HEK293 (cell line): ENCODE results near the gene EPHA4.

Experiments used
- CTCF ChIA-PET: fragments of 350-600 bp; formaldehyde crosslinking; extraction: SDS; loops from one replicate; lab custom pipeline; 2021; ENCODE audit warnings: antibody characterized with exemption; lab: Yijun Ruan, JAX
- POLR2A ChIA-PET: fragments of 300-600 bp; formaldehyde crosslinking; extraction: SDS; loops from one replicate; lab custom pipeline; 2020; ENCODE audit warnings: antibody characterized with exemption, inconsistent platforms; lab: Yijun Ruan, JAX
- H3K27ac ChIP-seq: fragments of 200-500 bp; sonication (Bioruptor generic); 2 replicates; pipeline ENCODE4 v1.5.1; 2014; ENCODE audit warnings: low read depth, low read length, control low read depth, inconsistent platforms; ENCODE audit errors: extremely low read depth
- H3K36me3 ChIP-seq, 2 experiments: fragments of 200-500 bp in 1 of 2; sonication (Bioruptor generic) in 1 of 2; 1 replicate in 1 of 2; 2 replicates in 1 of 2; pipeline ENCODE4 v1.5.1; 2014 to 2017; ENCODE audit warnings: inconsistent platforms in 2 of 2, low read length in 2 of 2; ENCODE audit not compliant: control insufficient read depth in 2 of 2, insufficient read depth in 1 of 2
- H3K4me1 ChIP-seq: fragments of 200-500 bp; sonication (Bioruptor generic); 2 replicates; pipeline ENCODE4 v1.5.1; 2014; ENCODE audit warnings: mild to moderate bottlenecking, low read length, inconsistent platforms; ENCODE audit not compliant: control insufficient read depth, insufficient read depth
- H3K4me3 ChIP-seq: 2 replicates; pipeline ENCODE4 v1.5.1; 2011; ENCODE audit warnings: low read depth, mild to moderate bottlenecking, control low read depth, low read length, moderate library complexity
- H3K9me3 ChIP-seq: fragments of 200-500 bp; sonication (Bioruptor generic); 2 replicates; pipeline ENCODE4 v1.5.1; 2014; ENCODE audit warnings: low read depth, low read length, inconsistent platforms; ENCODE audit not compliant: control insufficient read depth, insufficient read depth
- EGR2 ChIP-seq: fragments of 450-650 bp; formaldehyde crosslinking; IDR thresholded peaks from 2 replicates; pipeline ENCODE4 v1.5.1; 2016; ENCODE audit warnings: low read depth, missing biosample characterization, missing genetic modification characterization
- GLIS1 ChIP-seq: fragments of 450-650 bp; formaldehyde crosslinking; IDR thresholded peaks from 2 replicates; pipeline ENCODE4 v1.5.1; 2016; ENCODE audit warnings: missing biosample characterization, missing genetic modification characterization
- HIC1 ChIP-seq: fragments of 450-650 bp; formaldehyde crosslinking; IDR thresholded peaks from 2 replicates; pipeline ENCODE4 v1.5.1; 2016; ENCODE audit warnings: missing biosample characterization, missing genetic modification characterization
- KLF16 ChIP-seq: fragments of 450-650 bp; formaldehyde crosslinking; IDR thresholded peaks from 2 replicates; pipeline ENCODE4 v1.5.1; 2017; ENCODE audit warnings: missing biosample characterization, missing genetic modification characterization
- PRDM10 ChIP-seq: fragments of 450-650 bp; formaldehyde crosslinking; IDR thresholded peaks from 2 replicates; pipeline ENCODE4 v1.5.1; 2016; ENCODE audit warnings: missing biosample characterization, missing genetic modification characterization
- TRIM28 ChIP-seq: IDR thresholded peaks from 2 replicates; pipeline ENCODE4 v1.6.1; 2011; ENCODE audit warnings: low read length, control low read depth, borderline replicate concordance
- TSHZ1 ChIP-seq: fragments of 450-650 bp; formaldehyde crosslinking; IDR thresholded peaks from 2 replicates; pipeline ENCODE4 v1.5.1; 2016; ENCODE audit warnings: missing biosample characterization, missing genetic modification characterization, borderline replicate concordance
- ZBTB17 ChIP-seq: fragments of 450-650 bp; formaldehyde crosslinking; IDR thresholded peaks from 2 replicates; pipeline ENCODE4 v1.5.1; 2016; ENCODE audit warnings: missing biosample characterization, missing genetic modification characterization
- ZEB2 ChIP-seq: fragments of 450-650 bp; formaldehyde crosslinking; IDR thresholded peaks from 2 replicates; pipeline ENCODE4 v1.5.1; 2016; ENCODE audit warnings: missing biosample characterization, missing genetic modification characterization
- ZFP3 ChIP-seq: fragments of 450-650 bp; formaldehyde crosslinking; IDR thresholded peaks from 2 replicates; pipeline ENCODE4 v1.5.1; 2016; ENCODE audit warnings: low read depth, missing biosample characterization, missing genetic modification characterization
- ZIC2 ChIP-seq: fragments of 450-650 bp; formaldehyde crosslinking; IDR thresholded peaks from 2 replicates; pipeline ENCODE4 v1.5.1; 2016; ENCODE audit warnings: missing biosample characterization, missing genetic modification characterization
- ZNF175 ChIP-seq: fragments of 450-650 bp; formaldehyde crosslinking; IDR thresholded peaks from 2 replicates; pipeline ENCODE4 v1.5.1; 2016; ENCODE audit warnings: missing biosample characterization, missing genetic modification characterization
- ZNF211 ChIP-seq: fragments of 450-650 bp; formaldehyde crosslinking; IDR thresholded peaks from 2 replicates; pipeline ENCODE4 v1.5.1; 2016; ENCODE audit warnings: low read depth, missing biosample characterization, missing genetic modification characterization
- ZNF311 ChIP-seq: fragments of 450-650 bp; formaldehyde crosslinking; IDR thresholded peaks from 2 replicates; pipeline ENCODE4 v1.5.1; 2017; ENCODE audit warnings: missing biosample characterization, missing genetic modification characterization, borderline replicate concordance
- ZNF362 ChIP-seq: fragments of 450-650 bp; formaldehyde crosslinking; IDR thresholded peaks from 2 replicates; pipeline ENCODE4 v1.5.1; 2016; ENCODE audit warnings: missing biosample characterization, missing genetic modification characterization
- ZNF416 ChIP-seq: fragments of 450-650 bp; formaldehyde crosslinking; IDR thresholded peaks from 2 replicates; pipeline ENCODE4 v1.5.1; 2016; ENCODE audit warnings: missing biosample characterization, missing genetic modification characterization
- ZNF488 ChIP-seq: fragments of 450-650 bp; formaldehyde crosslinking; IDR thresholded peaks from 2 replicates; pipeline ENCODE4 v1.5.1; 2016; ENCODE audit warnings: missing biosample characterization, missing genetic modification characterization
- ZNF585B ChIP-seq: fragments of 450-650 bp; formaldehyde crosslinking; IDR thresholded peaks from 2 replicates; pipeline ENCODE4 v1.5.1; 2016; ENCODE audit warnings: missing biosample characterization, missing genetic modification characterization
- ZNF624 ChIP-seq: fragments of 450-650 bp; formaldehyde crosslinking; IDR thresholded peaks from 2 replicates; pipeline ENCODE4 v1.5.1; 2017; ENCODE audit warnings: missing biosample characterization, missing genetic modification characterization
- ZNF776 ChIP-seq: fragments of 450-650 bp; formaldehyde crosslinking; IDR thresholded peaks from 2 replicates; pipeline ENCODE4 v1.5.0; 2017; ENCODE audit warnings: missing biosample characterization, missing genetic modification characterization, borderline replicate concordance
- ZNF777 ChIP-seq: fragments of 450-650 bp; formaldehyde crosslinking; IDR thresholded peaks from 2 replicates; pipeline ENCODE4 v1.5.1; 2017; ENCODE audit warnings: missing biosample characterization, missing genetic modification characterization, borderline replicate concordance
- ZSCAN5A ChIP-seq: fragments of 450-650 bp; formaldehyde crosslinking; IDR thresholded peaks from 2 replicates; pipeline ENCODE4 v1.5.1; 2016; ENCODE audit warnings: missing biosample characterization, missing genetic modification characterization

Gene EPHA4

GRCh38 chr2:221601376-221601775 lies 29.3 kb upstream of the EPHA4 start:
- H3K4me3 ChIP-seq = no peak overlapping the region
- ChIA-PET POLR2A (no interaction called here), CTCF (no interaction called here)
- H3K9me3 ChIP-seq = no peaks in the 10 kb centered on the region
- no peaks in the 10 kb centered on the region for H3K4me1 ChIP-seq
- no peak overlapping the region for H3K27ac ChIP-seq
- no peak for TF ChIP-seq EGR2 (tag by site-specific recombination)
- no peak for TF ChIP-seq TRIM28
- TF ChIP-seq ZNF362 (tag by site-specific recombination) = no peak
- TF ChIP-seq ZNF776 (tag by site-specific recombination) = no peak
- no peak for TF ChIP-seq ZNF488
- TF ChIP-seq ZNF211 (tag by site-specific recombination) = no peak
- TF ChIP-seq ZNF311 = no peak
- no peak for TF ChIP-seq ZEB2
- TF ChIP-seq TSHZ1 (tag by site-specific recombination) = no peak
- TF ChIP-seq ZNF585B (tag by site-specific recombination) = no peak
- TF ChIP-seq ZNF175 (tag by site-specific recombination) = no peak
- no peak for TF ChIP-seq ZIC2 (tag by site-specific recombination)
- no peak for TF ChIP-seq ZFP3 (tag by site-specific recombination)
- TF ChIP-seq PRDM10 (tag by site-specific recombination) = no peak
- no peaks in the 10 kb centered on the region for H3K36me3 ChIP-seq

- Histone ChIP-seq H3K4me1 (no peaks in the 10 kb centered on the region), H3K9me3 (no peaks in the 10 kb centered on the region), H3K27ac (no peak overlapping the region), H3K36me3 (no peaks in the 10 kb centered on the region), H3K4me3 (no peak overlapping the region)
- TF ChIP-seq EGR2 (tag by site-specific recombination) (no peak), ZBTB17 (tag by site-specific recombination) (no peak), GLIS1 (tag by site-specific recombination) (no peak), ZSCAN5A (no peak), KLF16 (tag by site-specific recombination) (no peak), HIC1 (no peak), ZNF624 (no peak), ZNF777 (tag by site-specific recombination) (no peak), ZNF416 (tag by site-specific recombination) (no peak)
- ChIA-PET CTCF (no interaction called here), POLR2A (no interaction called here)
Observed at GRCh38 chr2:221600388-221600787, 28.3 kb upstream of the EPHA4 start.
